Urothelium cell line (cell line): ENCODE data around the gene ST14.
"Not testable (repeated sequence)": the region's sequence is repeated elsewhere in the genome, so short reads cannot be mapped to it uniquely, and the experiment has no call there.

Experiments
- DNase-seq: peaks from one replicate; pipeline ENCODE4 v3.0.0; 2011; ENCODE audit warnings: low spot score, mixed read lengths
- FAIRE-seq: peaks from 2 replicates; lab custom pipeline; 2011; peaks lifted over from hg19 to GRCh38; lab: Jason Lieb, UNC

ST14 gene

GRCh38 chr11:130162733-130163132, 3.2 kb downstream of the ST14 start:
- FAIRE-seq: no peak

GRCh38 chr11:130163346-130164220, 4.0 kb downstream of the ST14 start:
- FAIRE-seq (no peak), DNase-seq (peak; percentile 46)

More at GRCh38 chr11:130162733-130163132, 3.2 kb downstream of the ST14 start:
- no peak for DNase-seq

- DNase-seq: no peak
- no peak for FAIRE-seq
Observed at GRCh38 chr11:130164221-130164570, 4.6 kb downstream of the ST14 start.

- FAIRE-seq: no peak
Observed at GRCh38 chr11:130165601-130166456, 6.2 kb downstream of the ST14 start.

GRCh38 chr11:130166457-130166784, 6.8 kb downstream of the ST14 start:
- DNase-seq (peak; percentile 85), FAIRE-seq (peak; percentile 13)

More at GRCh38 chr11:130165601-130166456, 6.2 kb downstream of the ST14 start:
- DNase-seq: no peak

- DNase-seq (no peak), FAIRE-seq (no peak)
Observed at GRCh38 chr11:130167146-130167545, 7.6 kb downstream of the ST14 start.

GRCh38 chr11:130168105-130168504, 8.5 kb downstream of the ST14 start:
- DNase-seq: no peak
- FAIRE-seq: no peak

GRCh38 chr11:130170345-130170744, 10.8 kb downstream of the ST14 start:
- FAIRE-seq: no peak
- DNase-seq: no peak

GRCh38 chr11:130171534-130171933, 12.0 kb downstream of the ST14 start:
- DNase-seq (no peak), FAIRE-seq (no peak)

- FAIRE-seq, DNase-seq: not testable (repeated sequence)
Observed at GRCh38 chr11:130172001-130172400, 12.4 kb downstream of the ST14 start.

- FAIRE-seq: no peak
Observed at GRCh38 chr11:130174642-130175041, 15.1 kb downstream of the ST14 start.

GRCh38 chr11:130175898-130176297, 16.3 kb downstream of the ST14 start:
- FAIRE-seq (no peak), DNase-seq (no peak)

More at GRCh38 chr11:130174642-130175041, 15.1 kb downstream of the ST14 start:
- no peak for DNase-seq

- no peak for DNase-seq
- FAIRE-seq: no peak
Observed at GRCh38 chr11:130177782-130178181, 18.2 kb downstream of the ST14 start.

- FAIRE-seq (no peak), DNase-seq (no peak)
Observed at GRCh38 chr11:130178441-130179339, 19.1 kb downstream of the ST14 start.

GRCh38 chr11:130179396-130180306, 20.1 kb downstream of the ST14 start:
- DNase-seq (no peak), FAIRE-seq (no peak)

- no peak for DNase-seq
- FAIRE-seq: no peak
Observed at GRCh38 chr11:130180491-130180890, 20.9 kb downstream of the ST14 start.

GRCh38 chr11:130180896-130181294, 21.3 kb downstream of the ST14 start:
- DNase-seq (no peak), FAIRE-seq (no peak)

- DNase-seq (no peak), FAIRE-seq (no peak)
Observed at GRCh38 chr11:130181295-130182272, 22.0 kb downstream of the ST14 start.
